DOHH2 (cell line): ENCODE results near the gene OR5AU1.

ENCODE experiments used
- H3F3A ChIP-seq: fragments of 200-600 bp; sonication (generic), shearing (Covaris generic); 2 replicates; pipeline ENCODE4 v1.6.0; 2016; ENCODE audit warnings: antibody characterized with exemption, mild to moderate bottlenecking; ENCODE audit not compliant: control insufficient read depth, insufficient read depth
- H3K27ac ChIP-seq: fragments of 200-600 bp; sonication (generic); 2 replicates; pipeline ENCODE4 v1.5.1; 2014; ENCODE audit warnings: low read depth, mild to moderate bottlenecking, low read length, moderate library complexity
- H3K27me3 ChIP-seq: fragments of 200-600 bp; sonication (generic); 2 replicates; pipeline ENCODE4 v1.6.1; 2014; ENCODE audit warnings: mild to moderate bottlenecking, low read length, mixed read lengths; ENCODE audit not compliant: control insufficient read depth
- H3K36me3 ChIP-seq: fragments of 200-600 bp; sonication (generic); 2 replicates; pipeline ENCODE4 v1.6.1; 2014; ENCODE audit warnings: mild to moderate bottlenecking, low read length, moderate library complexity, mixed read lengths; ENCODE audit not compliant: control insufficient read depth
- H3K4me1 ChIP-seq: fragments of 200-600 bp; sonication (generic); 2 replicates; pipeline ENCODE4 v1.6.1; 2014; ENCODE audit warnings: mild to moderate bottlenecking, low read length, mixed read lengths; ENCODE audit not compliant: control insufficient read depth
- H3K4me2 ChIP-seq: fragments of 200-600 bp; sonication (generic); 2 replicates; pipeline ENCODE4 v1.6.0; 2014; ENCODE audit warnings: mild to moderate bottlenecking, low read length, moderate library complexity
- H3K4me3 ChIP-seq: fragments of 200-600 bp; sonication (generic); 2 replicates; pipeline ENCODE4 v1.5.1; 2014; ENCODE audit warnings: mild to moderate bottlenecking, low read length, mixed read lengths
- H3K79me2 ChIP-seq: fragments of 200-600 bp; sonication (generic); 2 replicates; pipeline ENCODE4 v1.6.1; 2014; ENCODE audit warnings: mild to moderate bottlenecking, low read length, mixed read lengths; ENCODE audit not compliant: control insufficient read depth
- H3K9me2 ChIP-seq: fragments of 200-600 bp; sonication (generic); replicated peaks from 2 replicates; pipeline ENCODE4 v1.6.1; 2014; ENCODE audit warnings: mild to moderate bottlenecking, low read length, mixed read lengths; ENCODE audit not compliant: control insufficient read depth
- H3K9me3 ChIP-seq: fragments of 200-600 bp; sonication (generic); 2 replicates; pipeline ENCODE4 v1.6.1; 2014; ENCODE audit warnings: antibody characterized with exemption, low read length, mixed read lengths; ENCODE audit not compliant: control insufficient read depth, insufficient read depth
- H4K20me1 ChIP-seq: fragments of 200-600 bp; sonication (generic); 2 replicates; pipeline ENCODE4 v1.6.0; 2014; ENCODE audit warnings: low read depth, mild to moderate bottlenecking, antibody characterized with exemption, low read length, moderate library complexity; ENCODE audit not compliant: control insufficient read depth, insufficient read depth
- CTCF ChIP-seq: fragments of 200-600 bp; sonication (generic); IDR thresholded peaks from one replicate; pipeline ENCODE4 v1.5.1; 2014; ENCODE audit warnings: antibody characterized with exemption, mild to moderate bottlenecking, low read depth, low read length; ENCODE audit not compliant: poor library complexity, severe bottlenecking
- EZH2phosphoT487 ChIP-seq: fragments of 200-600 bp; sonication (generic); IDR thresholded peaks from 2 replicates; pipeline ENCODE4 v1.6.1; 2017; ENCODE audit warnings: borderline replicate concordance, mild to moderate bottlenecking, antibody characterized with exemption, low read length, moderate library complexity, mixed read lengths

The OR5AU1 gene

GRCh38 chr14:21184254-21184653 lies 28.4 kb upstream of the OR5AU1 start:
- H3K4me3 ChIP-seq = no peak overlapping the region
- peaks cover 9% of the 10 kb centered on the region for H3K27me3 ChIP-seq
- H3K79me2 ChIP-seq = no peaks in the 10 kb centered on the region
- H3K9me2 ChIP-seq = no peaks in the 10 kb centered on the region
- TF ChIP-seq CTCF (no peak), EZH2phosphoT487 (no peak)
- H3K4me1 ChIP-seq = no peaks in the 10 kb centered on the region
- no peak overlapping the region for H3K4me2 ChIP-seq
- no peaks in the 10 kb centered on the region for H3K36me3 ChIP-seq
- no peaks in the 10 kb centered on the region for H3F3A ChIP-seq
- no peaks in the 10 kb centered on the region for H4K20me1 ChIP-seq
- no peak overlapping the region for H3K27ac ChIP-seq
- H3K9me3 ChIP-seq = no peaks in the 10 kb centered on the region

GRCh38 chr14:21182166-21182565 lies 26.3 kb upstream of the OR5AU1 start:
- Histone ChIP-seq H3K27ac (no peak overlapping the region), H3K9me3 (no peaks in the 10 kb centered on the region), H4K20me1 (no peaks in the 10 kb centered on the region), H3K4me2 (no peak overlapping the region), H3K4me3 (no peak overlapping the region), H3F3A (no peaks in the 10 kb centered on the region), H3K36me3 (no peaks in the 10 kb centered on the region), H3K27me3 (peaks cover 9% of the 10 kb centered on the region), H3K9me2 (no peaks in the 10 kb centered on the region), H3K4me1 (no peaks in the 10 kb centered on the region), H3K79me2 (no peaks in the 10 kb centered on the region)
- TF ChIP-seq EZH2phosphoT487 = no peak
- TF ChIP-seq CTCF = no peak

DNA sequence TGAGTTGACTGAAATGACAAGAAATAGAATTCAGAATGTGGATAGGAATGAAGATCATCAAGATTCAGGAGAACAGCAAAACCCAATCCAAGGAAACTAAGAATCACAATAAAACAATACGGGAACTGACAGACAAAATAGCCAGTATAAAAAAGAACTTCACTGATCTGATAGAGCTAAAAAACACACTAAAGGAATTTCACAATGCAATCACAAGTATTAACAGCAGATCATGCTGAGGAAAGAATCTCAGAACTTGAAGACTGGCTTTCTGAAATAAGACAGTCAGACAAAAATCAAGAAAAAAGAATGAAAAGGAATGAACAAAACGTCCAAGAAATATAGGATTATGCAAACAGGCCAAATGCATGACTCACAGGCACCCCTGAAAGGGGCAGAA lies 15.3 kb upstream of the OR5AU1 start:
- Histone ChIP-seq H3F3A (no peaks in the 10 kb centered on the region), H3K4me2 (no peak overlapping the region), H3K27me3 (peaks cover 24% of the 10 kb centered on the region), H3K9me3 (peaks cover 7% of the 10 kb centered on the region; the same call in 1 of the 2 replicates), H3K36me3 (no peaks in the 10 kb centered on the region), H3K4me3 (no peak overlapping the region), H4K20me1 (no peaks in the 10 kb centered on the region), H3K79me2 (no peaks in the 10 kb centered on the region), H3K27ac (no peak overlapping the region), H3K4me1 (no peaks in the 10 kb centered on the region), H3K9me2 (no peaks in the 10 kb centered on the region)
- TF ChIP-seq CTCF = no peak

GRCh38 chr14:21169573-21169972 lies 13.7 kb upstream of the OR5AU1 start:
- peaks cover 22% of the 10 kb centered on the region for H3K27me3 ChIP-seq
- H3K36me3 ChIP-seq = no peaks in the 10 kb centered on the region
- H3F3A ChIP-seq = no peaks in the 10 kb centered on the region
- H3K79me2 ChIP-seq = no peaks in the 10 kb centered on the region
- H3K4me3 ChIP-seq = no peak overlapping the region
- no peak overlapping the region for H3K4me2 ChIP-seq
- H4K20me1 ChIP-seq = no peaks in the 10 kb centered on the region
- H3K4me1 ChIP-seq = no peaks in the 10 kb centered on the region
- TF ChIP-seq CTCF = no peak
- H3K9me3 ChIP-seq = peaks cover 7% of the 10 kb centered on the region; the same call in 1 of the 2 replicates
- H3K27ac ChIP-seq = no peak overlapping the region
- no peaks in the 10 kb centered on the region for H3K9me2 ChIP-seq
